Panc1 (cell line): ENCODE results near the gene SUGCT. TPM values are rescaled to one million over a fixed set of nuclear protein-coding genes. Genes with fewer than 3 reads are reported as not detected.

Experiments
- ATAC-seq: fragments of 200-7000 bp; cut with Tn5 transposase; 2 replicates; pipeline ENCODE4 v1.9.1; 2020; ENCODE audit warnings: mild to moderate bottlenecking, moderate library complexity
- BruUV-seq: library from RNA; stranded (reverse); fragments of 400-500 nt; replicated peaks from 2 replicates; lab custom pipeline; 2021; lab: Mats Ljungman, UMichigan
- CTCF ChIA-PET: fragments of 300-600 bp; sonication (Branson Sonifier 250); formaldehyde crosslinking; loops from one replicate; lab custom pipeline; 2022; ENCODE audit warnings: antibody characterized with exemption; lab: Charles Lee
- POLR2A ChIA-PET: fragments of 300-600 bp; sonication (Branson Sonifier 250); formaldehyde crosslinking; loops from one replicate; lab custom pipeline; 2022; ENCODE audit warnings: antibody characterized with exemption; lab: Charles Lee
- DNase-seq: peaks from one replicate; pipeline ENCODE4 v3.0.0-alpha.2; 2010; ENCODE audit warnings: low read depth, low spot score
- H3K27ac ChIP-seq: 2 replicates; pipeline ENCODE4 v1.5.1; 2011; ENCODE audit warnings: mild to moderate bottlenecking, low read length, inconsistent platforms
- H3K27me3 ChIP-seq: fragments of 200-500 bp; sonication (Bioruptor generic); 2 replicates; pipeline ENCODE4 v1.6.0; 2014; ENCODE audit warnings: low read length, inconsistent platforms; ENCODE audit not compliant: control insufficient read depth, insufficient read depth
- H3K36me3 ChIP-seq: fragments of 200-500 bp; sonication (Bioruptor generic); 2 replicates; pipeline ENCODE4 v1.5.1; 2014; ENCODE audit warnings: inconsistent platforms, mild to moderate bottlenecking, low read length, moderate library complexity; ENCODE audit not compliant: control insufficient read depth, insufficient read depth
- H3K4me1 ChIP-seq: 2 replicates; pipeline ENCODE4 v1.5.1; 2011; ENCODE audit warnings: inconsistent platforms, mild to moderate bottlenecking, low read length, moderate library complexity; ENCODE audit not compliant: control insufficient read depth, insufficient read depth
- H3K4me3 ChIP-seq, 2 experiments: 2 replicates each; pipeline ENCODE4 v1.5.1; 2011 to 2012; ENCODE audit warnings: low read depth in 2 of 2, low read length in 2 of 2, mild to moderate bottlenecking in 2 of 2, inconsistent platforms in 1 of 2, moderate library complexity in 1 of 2
- H3K9me3 ChIP-seq: fragments of 200-500 bp; sonication (Bioruptor generic); 2 replicates; pipeline ENCODE4 v1.5.1; 2014; ENCODE audit warnings: low read depth, mild to moderate bottlenecking, inconsistent platforms, low read length, moderate library complexity; ENCODE audit not compliant: control insufficient read depth, insufficient read depth
- CTCF ChIP-seq: fragments of 450-650 bp; IDR thresholded peaks from 2 replicates; pipeline ENCODE4 v1.5.1; 2017; ENCODE audit warnings: mild to moderate bottlenecking
- POLR2AphosphoS5 ChIP-seq: IDR thresholded peaks from 2 replicates; pipeline ENCODE4 v1.6.1; 2012; ENCODE audit warnings: mild to moderate bottlenecking, low read depth, low read length, moderate library complexity
- REST ChIP-seq, 2 experiments: IDR thresholded peaks; 2 replicates each; pipeline ENCODE4 v1.6.1; 2011 to 2012; ENCODE audit warnings: low read depth in 2 of 2, control low read depth in 1 of 2, low read length in 1 of 2, mild to moderate bottlenecking in 1 of 2, moderate library complexity in 1 of 2; ENCODE audit not compliant: insufficient read depth in 1 of 2
- SIN3A ChIP-seq: IDR thresholded peaks from 2 replicates; pipeline ENCODE4 v1.6.1; 2012; ENCODE audit warnings: low read depth, mild to moderate bottlenecking, low read length, moderate library complexity, borderline replicate concordance; ENCODE audit not compliant: insufficient read depth
- TCF7L2 ChIP-seq: IDR thresholded peaks from 2 replicates; pipeline ENCODE4 v1.6.1; 2011; ENCODE audit warnings: mild to moderate bottlenecking, low read depth, low read length, inconsistent platforms
- in situ Hi-C: cut with HindIII; loops from 2 replicates; pipeline ENCODE4 v1.10.0; 2016; ENCODE audit warnings: low sequenced_read_pairs, low pct_unique_long_range_greater_than_20kb
- intact Hi-C: fragments of 100-400 bp; cut with micrococcal nuclease; formaldehyde crosslinking; loops from one replicate; pipeline ENCODE4 v1.10.0; 2022; ENCODE audit not compliant: unreplicated experiment
- total RNA-seq: library from RNA; stranded (reverse); gene quantifications from one replicate; pipeline ENCODE4 v1.2.1, GENCODE V29; 2021; ENCODE audit not compliant: unreplicated experiment

SUGCT gene
- total RNA-seq, 1 experiment from 2014 or later: 3.1 TPM

DNA sequence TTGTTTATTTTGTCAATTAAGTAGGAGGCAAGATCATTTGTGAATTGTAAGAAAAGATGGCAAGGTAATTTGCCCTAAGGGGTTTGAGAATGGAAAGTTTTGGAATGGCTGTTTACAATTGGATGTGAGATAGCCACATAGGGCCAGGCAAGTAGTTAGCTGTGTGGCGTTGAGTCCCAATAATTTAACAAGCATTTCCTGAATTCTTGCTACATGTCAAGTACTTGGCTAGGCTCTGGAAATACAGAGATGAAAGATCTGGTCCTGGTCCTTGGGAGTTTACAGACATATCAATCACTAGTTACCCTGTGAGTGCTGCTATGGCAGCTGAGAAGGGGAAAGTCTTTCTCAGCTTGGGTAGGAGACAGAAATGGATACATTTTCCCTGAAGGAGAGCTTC lies 401.6 kb downstream of the SUGCT start:
- POLR2A ChIA-PET: no interaction called here
- TF ChIP-seq REST (IDR thresholded peaks at IDR 0.05; ENCODE audit: insufficient read depth in 1 of 2, low read depth in 2 of 2, low read length in 1 of 2): no peak
- TF ChIP-seq POLR2AphosphoS5: no peak
- TF ChIP-seq TCF7L2: no peak
- no peak for TF ChIP-seq CTCF
- no peak for TF ChIP-seq SIN3A
- no peak overlapping the region for H3K4me3 ChIP-seq
- H3K9me3 ChIP-seq: no peaks in the 10 kb centered on the region
- no peaks in the 10 kb centered on the region for H3K27me3 ChIP-seq
- no peak for ATAC-seq
- no peaks in the 10 kb centered on the region for H3K4me1 ChIP-seq
- intact Hi-C loops (no loop called here), in situ Hi-C loops (no loop called here)
- H3K27ac ChIP-seq: no peak overlapping the region
- no peaks in the 10 kb centered on the region for H3K36me3 ChIP-seq
- CTCF ChIA-PET: no interaction called here
- BruUV-seq: no TSS peak
- DNase-seq: no peak

DNA sequence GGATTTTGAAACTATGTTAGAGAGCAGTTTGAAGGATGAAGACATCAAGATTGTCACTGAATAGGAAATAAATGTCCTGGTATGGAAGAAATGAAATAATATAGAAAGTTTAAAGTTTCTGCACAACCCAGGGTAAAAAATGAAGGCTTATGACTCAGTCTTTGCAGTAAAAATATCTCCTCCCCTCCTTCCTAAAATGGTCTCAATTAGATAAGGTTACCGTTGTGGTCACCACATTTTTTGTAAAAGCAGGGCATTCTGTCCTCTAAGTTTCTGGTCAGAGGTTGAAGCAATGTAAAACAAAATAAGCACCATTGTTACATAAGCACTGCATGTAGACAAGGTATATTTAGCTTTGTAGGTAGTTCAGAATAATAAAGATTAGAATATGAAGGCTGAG lies 403.5 kb downstream of the SUGCT start:
- Histone ChIP-seq H3K27me3 (no peaks in the 10 kb centered on the region), H3K9me3 (no peaks in the 10 kb centered on the region), H3K36me3 (no peaks in the 10 kb centered on the region), H3K4me1 (no peaks in the 10 kb centered on the region), H3K4me3 (no peak overlapping the region), H3K27ac (no peak overlapping the region)
- DNase-seq (no peak), ATAC-seq (no peak)
- POLR2A ChIA-PET: no interaction called here
- intact Hi-C loops (no loop called here), in situ Hi-C loops (no loop called here)
- CTCF ChIA-PET: no interaction called here
- BruUV-seq: no TSS peak
- TF ChIP-seq CTCF (no peak), TCF7L2 (no peak), REST (IDR thresholded peaks at IDR 0.05; ENCODE audit: insufficient read depth in 1 of 2, low read depth in 2 of 2, low read length in 1 of 2) (no peak), POLR2AphosphoS5 (no peak), SIN3A (no peak)
